HepG2 (cell line): ENCODE measurements around the gene GABBR2.

Experiments used
- GZF1 ChIP-seq: sonication (generic); formaldehyde crosslinking; IDR thresholded peaks from 2 replicates; pipeline ENCODE4 v1.5.1; 2020; ENCODE audit warnings: mild to moderate bottlenecking, missing genetic modification reagents
- MYC ChIP-seq: sonication (generic); formaldehyde crosslinking; IDR thresholded peaks from 2 replicates; pipeline ENCODE4 v1.9.0; 2021; ENCODE audit warnings: missing genetic modification reagents, borderline replicate concordance
- PCBP1 ChIP-seq: fragments of 200-400 bp; formaldehyde crosslinking; IDR thresholded peaks from 2 replicates; pipeline ENCODE4 v1.6.1; 2017; ENCODE audit warnings: mild to moderate bottlenecking, low read depth, low read length, borderline replicate concordance
- POLR2AphosphoS2 ChIP-seq: IDR thresholded peaks from 2 replicates; pipeline ENCODE4 v1.6.1; 2011; ENCODE audit warnings: low read depth, low read length, improper control_type of control experiment
- RAD21 ChIP-seq: fragments of 450-650 bp; formaldehyde crosslinking; IDR thresholded peaks from 2 replicates; pipeline ENCODE4 v1.5.0; 2020; ENCODE audit warnings: mild to moderate bottlenecking
- SOX6 ChIP-seq, 2 experiments: fragments of 450-650 bp in 1 of 2; sonication (generic) in 1 of 2; formaldehyde crosslinking in 1 of 2; IDR thresholded peaks; 2 replicates each; pipeline versions ENCODE4 v1.4.0 to v1.6.1; 2017 to 2020; ENCODE audit warnings: antibody characterized with exemption in 1 of 2, mild to moderate bottlenecking in 1 of 2, missing genetic modification reagents in 1 of 2
- SRF ChIP-seq: IDR thresholded peaks from 2 replicates; pipeline ENCODE4 v1.6.1; 2011; ENCODE audit warnings: mild to moderate bottlenecking, low read depth, low read length, moderate library complexity
- ZBTB21 ChIP-seq: sonication (generic); formaldehyde crosslinking; IDR thresholded peaks from 2 replicates; pipeline ENCODE4 v1.4.0; 2020; ENCODE audit warnings: missing genetic modification reagents
- ZNF549 ChIP-seq: sonication (generic); formaldehyde crosslinking; IDR thresholded peaks from 2 replicates; pipeline ENCODE4 v1.5.0; 2020; ENCODE audit warnings: missing genetic modification reagents
- TF ChIP-seq, protein P1 (sequence below): sonication (generic); formaldehyde crosslinking; IDR thresholded peaks from 2 replicates; pipeline ENCODE4 v1.4.0; 2020; ENCODE audit warnings: missing genetic modification reagents
- TF ChIP-seq, protein P2 (sequence below): IDR thresholded peaks from 2 replicates; pipeline ENCODE4 v1.6.1; 2016; ENCODE audit warnings: missing genetic modification reagents, missing compliant biosample characterization
- TF ChIP-seq, protein P3 (sequence below): sonication (generic); formaldehyde crosslinking; IDR thresholded peaks from 2 replicates; pipeline ENCODE4 v1.5.0; 2020; ENCODE audit warnings: mild to moderate bottlenecking, missing genetic modification reagents, moderate library complexity
- TF ChIP-seq, protein P4 (sequence below): sonication (generic); formaldehyde crosslinking; IDR thresholded peaks from 2 replicates; pipeline ENCODE4 v1.4.0; 2020; ENCODE audit warnings: mild to moderate bottlenecking, missing genetic modification reagents

DNA sequence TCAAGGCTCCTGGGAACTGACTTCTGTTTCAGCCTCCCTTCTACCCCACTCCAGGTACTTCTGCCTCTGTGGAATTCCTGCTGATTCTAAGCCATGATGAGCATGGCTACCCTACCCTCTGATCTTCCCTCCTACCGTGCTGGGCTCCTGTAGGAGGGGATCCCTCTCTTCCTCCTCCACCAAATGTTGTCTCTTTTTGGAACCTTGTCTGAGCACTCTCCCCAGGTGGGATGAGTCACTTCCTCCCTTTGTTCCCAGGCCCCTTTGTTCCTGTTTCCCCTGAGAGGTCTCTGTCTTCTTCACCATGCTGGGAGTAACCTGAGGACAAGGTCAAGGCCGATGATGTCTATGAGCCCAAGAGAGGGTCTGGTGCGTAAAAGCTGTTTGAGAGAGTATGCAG lies 213.2 kb downstream of the GABBR2 start:
- TF ChIP-seq MYC (CRISPR knock-in tag) (no peak), ZNF549 (CRISPR knock-in tag) (no peak), ZBTB21 (CRISPR knock-in tag) (no peak), SOX6 (IDR thresholded peaks at IDR 0.05) (no peak), SOX6 (CRISPR knock-in tag; IDR thresholded peaks at IDR 0.05) (no peak), POLR2AphosphoS2 (no peak), PCBP1 (no peak), GZF1 (CRISPR knock-in tag) (no peak), RAD21 (CRISPR knock-in tag) (no peak), SRF (no peak)
- TF ChIP-seq, protein P1, sequence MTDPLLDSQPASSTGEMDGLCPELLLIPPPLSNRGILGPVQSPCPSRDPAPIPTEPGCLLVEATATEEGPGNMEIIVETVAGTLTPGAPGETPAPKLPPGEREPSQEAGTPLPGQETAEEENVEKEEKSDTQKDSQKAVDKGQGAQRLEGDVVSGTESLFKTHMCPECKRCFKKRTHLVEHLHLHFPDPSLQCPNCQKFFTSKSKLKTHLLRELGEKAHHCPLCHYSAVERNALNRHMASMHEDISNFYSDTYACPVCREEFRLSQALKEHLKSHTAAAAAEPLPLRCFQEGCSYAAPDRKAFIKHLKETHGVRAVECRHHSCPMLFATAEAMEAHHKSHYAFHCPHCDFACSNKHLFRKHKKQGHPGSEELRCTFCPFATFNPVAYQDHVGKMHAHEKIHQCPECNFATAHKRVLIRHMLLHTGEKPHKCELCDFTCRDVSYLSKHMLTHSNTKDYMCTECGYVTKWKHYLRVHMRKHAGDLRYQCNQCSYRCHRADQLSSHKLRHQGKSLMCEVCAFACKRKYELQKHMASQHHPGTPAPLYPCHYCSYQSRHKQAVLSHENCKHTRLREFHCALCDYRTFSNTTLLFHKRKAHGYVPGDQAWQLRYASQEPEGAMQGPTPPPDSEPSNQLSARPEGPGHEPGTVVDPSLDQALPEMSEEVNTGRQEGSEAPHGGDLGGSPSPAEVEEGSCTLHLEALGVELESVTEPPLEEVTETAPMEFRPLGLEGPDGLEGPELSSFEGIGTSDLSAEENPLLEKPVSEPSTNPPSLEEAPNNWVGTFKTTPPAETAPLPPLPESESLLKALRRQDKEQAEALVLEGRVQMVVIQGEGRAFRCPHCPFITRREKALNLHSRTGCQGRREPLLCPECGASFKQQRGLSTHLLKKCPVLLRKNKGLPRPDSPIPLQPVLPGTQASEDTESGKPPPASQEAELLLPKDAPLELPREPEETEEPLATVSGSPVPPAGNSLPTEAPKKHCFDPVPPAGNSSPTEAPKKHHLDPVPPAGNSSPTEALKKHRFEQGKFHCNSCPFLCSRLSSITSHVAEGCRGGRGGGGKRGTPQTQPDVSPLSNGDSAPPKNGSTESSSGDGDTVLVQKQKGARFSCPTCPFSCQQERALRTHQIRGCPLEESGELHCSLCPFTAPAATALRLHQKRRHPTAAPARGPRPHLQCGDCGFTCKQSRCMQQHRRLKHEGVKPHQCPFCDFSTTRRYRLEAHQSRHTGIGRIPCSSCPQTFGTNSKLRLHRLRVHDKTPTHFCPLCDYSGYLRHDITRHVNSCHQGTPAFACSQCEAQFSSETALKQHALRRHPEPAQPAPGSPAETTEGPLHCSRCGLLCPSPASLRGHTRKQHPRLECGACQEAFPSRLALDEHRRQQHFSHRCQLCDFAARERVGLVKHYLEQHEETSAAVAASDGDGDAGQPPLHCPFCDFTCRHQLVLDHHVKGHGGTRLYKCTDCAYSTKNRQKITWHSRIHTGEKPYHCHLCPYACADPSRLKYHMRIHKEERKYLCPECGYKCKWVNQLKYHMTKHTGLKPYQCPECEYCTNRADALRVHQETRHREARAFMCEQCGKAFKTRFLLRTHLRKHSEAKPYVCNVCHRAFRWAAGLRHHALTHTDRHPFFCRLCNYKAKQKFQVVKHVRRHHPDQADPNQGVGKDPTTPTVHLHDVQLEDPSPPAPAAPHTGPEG (CRISPR knock-in tag): no peak
- TF ChIP-seq, protein P2, sequence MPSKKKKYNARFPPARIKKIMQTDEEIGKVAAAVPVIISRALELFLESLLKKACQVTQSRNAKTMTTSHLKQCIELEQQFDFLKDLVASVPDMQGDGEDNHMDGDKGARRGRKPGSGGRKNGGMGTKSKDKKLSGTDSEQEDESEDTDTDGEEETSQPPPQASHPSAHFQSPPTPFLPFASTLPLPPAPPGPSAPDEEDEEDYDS: no peak
- TF ChIP-seq, protein P3, sequence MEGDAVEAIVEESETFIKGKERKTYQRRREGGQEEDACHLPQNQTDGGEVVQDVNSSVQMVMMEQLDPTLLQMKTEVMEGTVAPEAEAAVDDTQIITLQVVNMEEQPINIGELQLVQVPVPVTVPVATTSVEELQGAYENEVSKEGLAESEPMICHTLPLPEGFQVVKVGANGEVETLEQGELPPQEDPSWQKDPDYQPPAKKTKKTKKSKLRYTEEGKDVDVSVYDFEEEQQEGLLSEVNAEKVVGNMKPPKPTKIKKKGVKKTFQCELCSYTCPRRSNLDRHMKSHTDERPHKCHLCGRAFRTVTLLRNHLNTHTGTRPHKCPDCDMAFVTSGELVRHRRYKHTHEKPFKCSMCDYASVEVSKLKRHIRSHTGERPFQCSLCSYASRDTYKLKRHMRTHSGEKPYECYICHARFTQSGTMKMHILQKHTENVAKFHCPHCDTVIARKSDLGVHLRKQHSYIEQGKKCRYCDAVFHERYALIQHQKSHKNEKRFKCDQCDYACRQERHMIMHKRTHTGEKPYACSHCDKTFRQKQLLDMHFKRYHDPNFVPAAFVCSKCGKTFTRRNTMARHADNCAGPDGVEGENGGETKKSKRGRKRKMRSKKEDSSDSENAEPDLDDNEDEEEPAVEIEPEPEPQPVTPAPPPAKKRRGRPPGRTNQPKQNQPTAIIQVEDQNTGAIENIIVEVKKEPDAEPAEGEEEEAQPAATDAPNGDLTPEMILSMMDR (CRISPR knock-in tag): no peak
- TF ChIP-seq, protein P4, sequence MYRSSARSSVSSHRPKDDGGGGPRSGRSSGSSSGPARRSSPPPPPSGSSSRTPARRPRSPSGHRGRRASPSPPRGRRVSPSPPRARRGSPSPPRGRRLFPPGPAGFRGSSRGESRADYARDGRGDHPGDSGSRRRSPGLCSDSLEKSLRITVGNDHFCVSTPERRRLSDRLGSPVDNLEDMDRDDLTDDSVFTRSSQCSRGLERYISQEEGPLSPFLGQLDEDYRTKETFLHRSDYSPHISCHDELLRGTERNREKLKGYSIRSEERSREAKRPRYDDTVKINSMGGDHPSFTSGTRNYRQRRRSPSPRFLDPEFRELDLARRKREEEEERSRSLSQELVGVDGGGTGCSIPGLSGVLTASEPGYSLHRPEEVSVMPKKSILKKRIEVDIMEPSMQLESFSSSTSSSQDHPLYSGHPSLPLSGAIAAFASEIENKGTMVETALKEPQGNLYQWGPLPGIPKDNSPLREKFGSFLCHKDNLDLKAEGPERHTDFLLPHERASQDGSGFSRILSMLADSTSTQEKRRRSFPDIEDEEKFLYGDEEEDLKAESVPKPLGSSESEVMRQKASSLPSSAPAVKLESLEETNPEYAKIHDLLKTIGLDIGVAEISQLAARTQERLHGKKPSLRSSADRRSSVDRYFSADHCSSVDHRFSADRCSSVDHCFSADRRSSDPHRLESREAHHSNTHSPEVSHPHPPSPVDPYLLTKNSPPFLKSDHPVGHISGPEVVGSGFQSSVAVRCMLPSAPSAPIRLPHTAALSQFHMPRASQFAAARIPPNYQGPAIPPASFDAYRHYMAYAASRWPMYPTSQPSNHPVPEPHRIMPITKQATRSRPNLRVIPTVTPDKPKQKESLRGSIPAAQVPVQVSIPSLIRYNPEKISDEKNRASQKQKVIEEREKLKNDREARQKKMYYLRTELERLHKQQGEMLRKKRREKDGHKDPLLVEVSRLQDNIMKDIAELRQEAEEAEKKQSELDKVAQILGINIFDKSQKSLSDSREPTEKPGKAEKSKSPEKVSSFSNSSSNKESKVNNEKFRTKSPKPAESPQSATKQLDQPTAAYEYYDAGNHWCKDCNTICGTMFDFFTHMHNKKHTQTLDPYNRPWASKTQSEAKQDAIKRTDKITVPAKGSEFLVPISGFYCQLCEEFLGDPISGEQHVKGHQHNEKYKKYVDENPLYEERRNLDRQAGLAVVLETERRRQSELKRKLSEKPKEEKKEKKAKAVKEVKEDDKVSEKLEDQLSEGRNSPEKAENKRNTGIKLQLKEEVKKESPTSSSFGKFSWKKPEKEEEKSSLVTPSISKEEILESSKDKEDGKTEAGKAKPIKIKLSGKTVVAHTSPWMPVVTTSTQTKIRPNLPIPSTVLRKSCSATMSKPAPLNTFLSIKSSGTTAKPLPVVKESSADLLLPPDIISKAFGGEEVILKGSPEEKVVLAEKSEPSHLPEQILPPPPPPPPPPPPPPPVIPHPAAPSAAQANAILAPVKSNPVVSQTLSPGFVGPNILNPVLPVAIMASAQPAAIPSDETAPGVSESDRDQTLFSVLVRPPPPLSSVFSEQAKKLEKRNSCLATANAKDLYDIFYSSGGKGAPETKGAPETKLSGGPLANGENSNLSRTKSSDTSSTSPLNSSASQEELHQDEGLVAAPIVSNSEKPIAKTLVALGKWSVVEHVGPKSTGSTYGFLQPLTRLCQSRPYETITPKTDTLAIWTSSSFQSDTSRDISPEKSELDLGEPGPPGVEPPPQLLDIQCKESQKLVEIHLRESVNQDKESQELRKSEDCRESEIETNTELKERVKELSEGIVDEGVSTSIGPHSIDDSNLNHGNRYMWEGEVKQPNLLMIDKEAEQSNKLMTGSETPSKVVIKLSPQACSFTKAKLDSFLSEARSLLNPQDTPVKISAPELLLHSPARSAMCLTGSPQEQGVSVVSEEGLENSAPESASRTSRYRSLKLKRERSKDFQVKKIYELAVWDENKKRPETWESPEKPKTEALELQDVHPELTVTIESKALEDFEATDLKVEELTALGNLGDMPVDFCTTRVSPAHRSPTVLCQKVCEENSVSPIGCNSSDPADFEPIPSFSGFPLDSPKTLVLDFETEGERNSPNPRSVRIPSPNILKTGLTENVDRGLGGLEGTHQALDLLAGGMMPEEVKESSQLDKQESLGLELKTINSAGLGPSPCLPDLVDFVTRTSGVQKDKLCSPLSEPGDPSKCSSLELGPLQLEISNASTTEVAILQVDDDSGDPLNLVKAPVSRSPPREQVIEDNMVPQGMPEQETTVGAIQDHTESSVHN (CRISPR knock-in tag): no peak
